ENCODE results near the gene LRCH4.
A peak's percentile ranks its signal among the peaks of the same experiment; 100 is the strongest.

The LRCH4 gene

GRCh38 chr7:100582041-100582579 is 3.8 kb downstream of the LRCH4 start:
- DNase-seq, result no peak

- no peak for DNase-seq
Measured at GRCh38 chr7:100580466-100581283, 5.3 kb downstream of the LRCH4 start.

- no peak for DNase-seq
Measured at GRCh38 chr7:100578246-100579183, 7.4 kb downstream of the LRCH4 start.

- no peak for DNase-seq
Measured at GRCh38 chr7:100577507-100577906, 8.4 kb downstream of the LRCH4 start.

- no peak for DNase-seq
Measured at GRCh38 chr7:100577103-100577502, 8.8 kb downstream of the LRCH4 start.

- DNase-seq, result no peak
Measured at GRCh38 chr7:100576384-100576993, 9.4 kb downstream of the LRCH4 start.

GRCh38 chr7:100575746-100576383 is 10.1 kb downstream of the LRCH4 start:
- no peak for DNase-seq

- no peak for DNase-seq
Measured at GRCh38 chr7:100575206-100575631, 10.7 kb downstream of the LRCH4 start.

GRCh38 chr7:100574362-100575205 is 11.3 kb downstream of the LRCH4 start:
- no peak for DNase-seq

GRCh38 chr7:100573691-100574361 is 12.1 kb downstream of the LRCH4 start, which contains the start of gene SAP25:
TSS of gene SAP25 (minus strand) at chr7:100573900. CDS start at chr7:100573742, 158 bp downstream.
- DNase-seq, result no peak

GRCh38 chr7:100572949-100573675 is 12.8 kb downstream of the LRCH4 start:
- DNase-seq, result no peak

GRCh38 chr7:100572281-100572948 is 13.5 kb downstream of the LRCH4 start:
- DNase-seq, result peak; percentile 8

- DNase-seq, result no peak
Measured at GRCh38 chr7:100571829-100572116, 14.2 kb downstream of the LRCH4 start.

GRCh38 chr7:100570954-100571828 is 14.7 kb downstream of the LRCH4 start:
- DNase-seq, result peak; percentile 17

- peak; percentile 22 for DNase-seq
Measured at GRCh38 chr7:100568896-100569844, 16.8 kb downstream of the LRCH4 start.

GRCh38 chr7:100568176-100568895 is 17.6 kb downstream of the LRCH4 start:
- DNase-seq, result no peak

GRCh38 chr7:100567751-100568175 is 18.2 kb downstream of the LRCH4 start:
- DNase-seq, result no peak

Data from fibroblast of upper back skin (primary cell).